Astrocyte of the cerebellum (primary cell): ENCODE data around the gene PPP2R5C.
"Not testable (repeated sequence)": the region's sequence is repeated elsewhere in the genome, so short reads cannot be mapped to it uniquely, and the experiment has no call there.

Experiments
- DNase-seq: peaks from one replicate; pipeline ENCODE4 v3.0.0-alpha.2; 2011; ENCODE audit warnings: low read depth
- H3K4me3 ChIP-seq: 2 replicates; pipeline ENCODE4 v1.5.1; 2011; ENCODE audit warnings: mild to moderate bottlenecking, low read depth, low read length, moderate library complexity
- CTCF ChIP-seq: IDR thresholded peaks from 2 replicates; pipeline ENCODE4 v1.5.1; 2012; ENCODE audit warnings: low read length, low read depth, moderate library complexity, mild to moderate bottlenecking; ENCODE audit errors: missing control alignments
- in situ Hi-C: cut with HindIII; loops from 2 replicates; pipeline ENCODE4 v1.10.0; 2017; ENCODE audit warnings: low sequenced_read_pairs

PPP2R5C gene

GRCh38 chr14:101761032-101761880 is at the start of gene PPP2R5C:
PPP2R5C (plus strand) TSS chr14:101761709; CDS start chr14:101761894, 185 bp downstream.
- TF ChIP-seq CTCF: no peak
- H3K4me3 ChIP-seq: peak within 1 kb of the TSS; percentile 83
- peak; percentile 57 for DNase-seq
- in situ Hi-C loops: no loop called here

GRCh38 chr14:101711857-101712233 is 49.7 kb upstream of the PPP2R5C start:
- in situ Hi-C loops, H3K4me3 ChIP-seq, DNase-seq: not testable (repeated sequence)

GRCh38 chr14:101712341-101712740 is 49.2 kb upstream of the PPP2R5C start:
- in situ Hi-C loops, DNase-seq, H3K4me3 ChIP-seq: not testable (repeated sequence)

GRCh38 chr14:101713091-101713490 is 48.4 kb upstream of the PPP2R5C start:
- H3K4me3 ChIP-seq, in situ Hi-C loops, DNase-seq: not testable (repeated sequence)

GRCh38 chr14:101713621-101714349 is 47.7 kb upstream of the PPP2R5C start:
- TF ChIP-seq CTCF: no peak
- H3K4me3 ChIP-seq: no peak overlapping the region
- in situ Hi-C loops: no loop called here
- DNase-seq: no peak

- no peak for DNase-seq
- no peak for TF ChIP-seq CTCF
- in situ Hi-C loops: no loop called here
- no peak overlapping the region for H3K4me3 ChIP-seq
These were observed 47.1 kb upstream of the PPP2R5C start for GRCh38 chr14:101714394-101714793.

GRCh38 chr14:101715210-101716076 is 46.1 kb upstream of the PPP2R5C start:
- no peak for DNase-seq
- no peak overlapping the region for H3K4me3 ChIP-seq
- TF ChIP-seq CTCF: no peak
- in situ Hi-C loops: no loop called here
